Fibroblast of peridontal ligament (primary cell): ENCODE measurements around the gene ZNF451.
A peak's percentile ranks its signal among the peaks of the same experiment; 100 is the strongest.
"Not testable (repeated sequence)": the region's sequence is repeated elsewhere in the genome, so short reads cannot be mapped to it uniquely, and the experiment has no call there.

ENCODE experiments used
- DNase-seq: peaks from one replicate; pipeline ENCODE4 v3.0.0-alpha.2; 2010; ENCODE audit errors: extremely low read depth

ZNF451 gene

DNA sequence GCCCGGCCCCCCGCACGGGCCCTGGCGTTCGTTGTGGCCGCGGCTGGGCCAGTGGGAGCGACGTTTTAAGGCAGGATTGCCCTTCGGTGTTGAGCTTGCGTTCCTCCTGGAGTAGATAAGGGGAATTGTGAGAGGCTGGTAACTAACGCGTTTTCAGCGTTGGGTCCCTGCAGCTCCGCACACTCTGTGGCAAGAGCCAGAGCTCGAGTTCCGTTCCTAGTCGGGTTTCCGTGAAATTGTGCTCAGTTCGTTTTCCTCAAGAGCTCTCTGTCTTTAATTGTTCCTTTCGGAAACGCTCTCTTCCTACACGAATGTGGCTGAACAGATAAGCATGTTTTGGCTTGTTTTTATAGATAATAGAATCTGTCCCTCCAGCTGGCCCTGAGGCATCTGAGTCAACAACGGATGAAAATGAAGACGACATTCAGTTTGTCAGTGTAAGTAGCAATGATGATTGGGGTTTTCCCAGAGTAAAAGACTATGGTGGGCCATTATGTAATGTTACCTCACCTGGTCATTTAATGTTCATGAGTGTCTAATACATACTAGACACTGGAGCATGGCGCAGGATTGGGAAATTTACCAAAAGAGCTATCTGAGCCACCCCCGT is 575 bp downstream of the ZNF451 start:
- DNase-seq, result not testable (repeated sequence)

DNA sequence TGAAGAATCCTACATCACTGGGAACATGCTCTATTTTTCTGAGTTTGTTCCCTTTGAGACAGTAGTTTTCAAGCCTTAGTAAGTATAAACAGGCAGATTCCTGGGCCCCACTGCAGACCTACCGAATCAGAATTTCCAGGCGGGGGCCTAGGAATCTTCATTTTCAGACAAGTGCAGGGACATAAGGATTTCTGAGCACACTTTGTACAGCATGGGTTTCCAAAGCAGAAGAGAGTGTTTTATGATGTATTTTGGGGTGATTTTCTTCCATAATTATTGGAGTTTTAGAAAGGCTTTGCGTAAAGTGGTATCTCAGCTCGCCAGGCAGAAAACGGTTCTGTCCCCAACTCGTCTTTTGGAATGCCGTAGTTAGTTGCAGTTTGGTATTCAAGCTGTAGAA is 1.4 kb downstream of the ZNF451 start:
- not testable (repeated sequence) for DNase-seq

DNA sequence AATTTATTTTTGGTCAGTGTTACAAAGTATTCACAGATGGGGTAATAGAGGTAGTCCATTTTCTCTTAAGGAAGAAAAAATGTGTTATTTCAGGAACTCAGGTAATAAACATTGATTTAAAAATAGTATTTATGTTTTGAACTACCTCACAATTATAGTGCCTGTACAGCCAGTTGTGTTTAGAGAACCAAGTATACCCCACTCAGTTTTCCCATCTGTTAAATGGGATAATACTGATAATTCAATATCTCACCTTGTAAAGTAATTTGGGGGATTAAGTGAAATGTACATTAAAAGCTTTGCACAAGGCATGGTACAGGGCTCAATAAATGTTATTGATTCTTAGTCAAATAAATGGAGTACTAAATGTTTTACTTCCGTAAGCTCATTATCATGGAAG is 4.7 kb downstream of the ZNF451 start:
- DNase-seq, result no peak

DNA sequence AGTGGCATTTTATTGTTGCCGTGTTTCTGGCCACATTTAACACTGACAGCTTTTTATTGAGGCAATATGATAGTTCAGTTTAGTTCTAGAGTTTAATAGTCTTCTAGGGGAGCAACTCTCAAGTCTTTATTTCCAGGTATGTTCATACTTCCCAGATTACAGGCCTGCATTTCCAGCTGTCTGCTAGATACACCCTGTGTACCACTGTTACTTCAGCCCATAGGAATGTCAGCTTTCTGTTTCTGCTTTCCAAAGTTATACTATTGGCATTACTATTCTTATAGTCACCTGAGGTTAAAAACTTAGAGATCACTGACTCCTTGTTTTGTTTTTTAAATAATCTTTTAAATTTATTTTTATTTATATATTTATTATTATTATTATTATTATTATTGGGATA is 7.6 kb downstream of the ZNF451 start:
- DNase-seq, result peak; percentile 21

DNA sequence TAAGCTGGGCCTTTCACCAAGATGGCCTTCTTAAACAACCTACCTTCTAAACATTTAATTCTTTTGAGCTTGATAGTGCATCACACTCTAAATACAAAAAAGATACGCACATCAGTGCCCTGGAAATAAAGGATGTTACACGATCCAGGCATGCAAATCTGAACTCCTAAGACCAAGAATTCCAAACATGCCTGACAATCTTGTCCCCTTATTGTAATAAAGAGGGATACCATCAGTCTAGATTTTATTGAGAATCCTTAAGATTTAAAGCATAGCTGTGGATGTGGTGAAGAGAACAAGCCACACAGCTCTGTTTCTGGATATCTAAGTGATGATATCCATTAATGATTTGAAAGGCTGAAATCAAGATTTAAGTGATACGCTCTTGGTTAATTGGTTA is 13.0 kb downstream of the ZNF451 start:
- no peak for DNase-seq

DNA sequence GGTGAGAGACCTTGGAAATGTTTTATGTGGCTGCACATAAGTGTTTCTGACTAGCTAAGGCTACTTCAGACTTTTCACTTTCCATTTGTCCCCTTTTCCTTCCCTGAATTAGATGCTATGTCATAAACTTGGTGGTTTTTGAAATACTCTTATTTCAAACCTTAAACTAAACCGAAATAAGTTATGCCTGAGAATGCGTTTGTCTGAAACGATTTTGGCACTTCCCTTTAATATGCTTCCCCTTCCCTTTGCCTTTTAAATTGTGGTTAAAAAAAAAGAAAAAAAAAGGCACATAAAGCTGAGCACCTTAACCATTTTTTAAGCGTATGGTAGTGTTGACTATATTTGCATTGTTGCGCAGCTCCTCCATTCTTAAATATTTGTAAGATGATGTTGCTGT is 14.3 kb downstream of the ZNF451 start:
- no peak for DNase-seq

DNA sequence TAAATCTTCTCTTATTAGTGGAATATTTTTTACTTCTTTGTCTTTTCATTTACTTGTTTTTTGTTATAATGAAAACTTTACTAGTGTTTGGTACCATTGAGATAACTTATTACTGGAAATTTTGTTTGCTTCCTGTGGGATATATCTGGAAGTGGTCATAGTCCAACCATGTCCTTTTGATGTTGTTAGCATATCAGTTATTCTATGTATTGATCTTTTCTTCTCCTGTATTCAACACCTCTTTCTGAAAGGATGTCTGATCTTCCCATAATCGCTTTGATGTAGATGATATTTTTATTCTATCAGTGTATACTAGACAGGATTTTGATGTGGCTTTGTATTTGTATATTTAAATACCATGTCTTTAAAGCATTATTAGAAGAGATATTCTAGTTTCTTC is 17.0 kb downstream of the ZNF451 start:
- DNase-seq, result no peak

DNA sequence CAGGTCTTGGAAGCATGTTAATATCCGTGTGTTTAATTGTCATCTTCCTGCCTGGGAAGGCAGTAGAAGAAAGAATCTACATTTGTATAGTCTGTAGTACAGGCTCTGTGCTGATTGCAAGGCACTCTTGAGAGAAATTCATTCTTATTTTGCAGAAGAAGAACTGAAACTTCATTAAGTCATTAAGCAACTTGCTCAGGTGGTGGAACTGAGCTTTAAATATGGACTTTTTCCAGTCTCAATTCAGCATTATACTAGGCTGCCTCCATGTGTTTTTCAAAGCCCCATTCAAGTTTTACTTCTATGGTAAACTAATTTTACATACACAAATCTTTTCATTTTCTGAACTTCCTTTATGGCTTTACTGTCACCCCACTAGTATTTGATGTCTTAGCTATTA is 18.7 kb downstream of the ZNF451 start:
- DNase-seq, result no peak

DNA sequence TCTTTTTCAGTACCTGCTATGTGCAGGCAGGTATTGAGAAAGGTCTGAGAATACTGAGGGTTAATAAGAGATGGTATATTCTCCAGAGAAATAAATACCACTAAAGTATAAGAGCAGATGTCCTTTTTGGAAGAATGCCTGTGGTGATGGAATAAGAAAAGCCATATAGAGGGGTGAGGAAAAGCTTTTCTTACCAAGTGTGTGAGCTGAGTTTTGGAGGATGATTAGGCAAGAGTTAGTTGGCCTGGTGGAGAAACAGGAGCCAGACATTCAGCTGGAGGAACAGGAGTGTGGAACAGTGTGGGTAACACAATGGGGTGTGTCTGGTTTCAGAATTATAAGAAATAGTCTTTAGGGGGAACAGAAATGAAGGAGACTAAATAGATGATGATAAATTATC is 19.9 kb downstream of the ZNF451 start:
- peak; percentile 79 for DNase-seq

DNA sequence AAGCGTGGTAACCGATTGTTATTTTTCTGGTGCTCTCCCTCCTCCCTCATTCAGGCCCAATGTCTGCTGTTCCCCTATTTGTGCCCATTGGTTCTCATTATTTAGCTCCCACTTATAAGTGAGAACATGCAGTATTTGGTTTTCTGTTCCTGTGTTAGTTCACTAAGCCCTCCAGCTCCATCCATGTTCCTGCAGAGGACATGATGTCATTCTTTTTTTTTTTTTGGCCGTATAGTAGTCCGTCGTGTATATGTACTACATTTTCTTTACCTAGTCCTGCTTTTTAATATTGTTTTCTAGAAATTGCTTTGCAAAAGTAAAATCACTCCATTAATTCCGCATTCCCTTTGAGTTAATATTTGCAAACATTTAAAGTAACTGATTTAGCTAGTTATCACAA is 23.1 kb downstream of the ZNF451 start:
- no peak for DNase-seq

DNA sequence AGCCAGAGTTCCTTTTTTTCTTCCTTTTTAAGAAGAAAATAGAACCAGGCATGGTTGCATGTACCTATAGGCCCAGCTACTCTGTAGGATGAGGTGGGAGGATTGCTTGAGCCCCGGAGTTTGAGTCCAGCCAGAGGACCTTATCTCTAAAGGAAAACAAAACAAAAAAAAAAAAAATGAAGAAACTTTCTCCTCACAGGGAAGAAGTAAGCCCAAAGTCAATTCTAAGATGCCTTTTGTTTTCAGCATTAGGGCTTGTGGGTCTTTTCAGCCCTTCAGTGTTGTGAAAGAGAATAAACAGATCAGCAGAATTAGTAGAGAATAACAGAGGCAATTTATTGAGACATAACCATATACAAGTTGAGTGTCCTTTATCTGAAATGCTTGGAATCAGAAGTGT is 26.8 kb downstream of the ZNF451 start:
- DNase-seq, result no peak

DNA sequence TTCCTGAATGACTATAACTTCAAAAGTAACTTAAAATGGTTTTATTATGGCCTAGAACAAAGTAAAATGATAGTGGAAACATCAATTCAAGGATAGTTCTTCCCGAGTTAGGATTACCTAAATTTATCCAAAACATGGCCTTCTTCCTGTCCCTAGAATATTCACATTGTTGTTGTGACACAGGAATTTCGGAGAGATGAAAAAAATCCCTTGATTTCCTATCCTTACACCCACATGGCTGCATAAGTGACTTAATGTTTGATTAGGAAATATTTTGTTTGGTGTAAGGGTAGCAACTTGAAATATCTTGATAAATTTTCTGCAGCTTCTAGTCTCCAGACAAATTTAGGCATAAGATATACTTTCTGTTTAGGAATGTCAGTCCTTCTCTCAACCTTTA is 27.8 kb downstream of the ZNF451 start:
- no peak for DNase-seq

DNA sequence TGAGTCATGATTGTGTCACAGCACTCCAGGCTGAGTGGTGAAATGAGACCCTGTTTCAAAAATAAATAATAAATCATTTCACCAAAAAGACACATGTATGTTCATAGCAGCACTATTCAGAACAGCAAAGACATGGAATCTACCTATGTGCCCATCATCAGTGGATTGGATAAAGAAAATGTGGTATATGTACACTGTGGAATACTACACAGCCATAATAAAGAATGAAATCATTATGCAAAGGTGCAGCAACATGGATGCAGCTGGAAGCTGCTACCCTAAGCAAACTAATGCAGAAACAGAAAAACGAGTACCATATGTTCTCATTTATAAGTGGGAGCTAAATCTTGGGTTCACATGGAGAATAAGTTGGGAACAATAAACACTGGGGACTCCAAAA is 33.1 kb downstream of the ZNF451 start:
- DNase-seq, result no peak

DNA sequence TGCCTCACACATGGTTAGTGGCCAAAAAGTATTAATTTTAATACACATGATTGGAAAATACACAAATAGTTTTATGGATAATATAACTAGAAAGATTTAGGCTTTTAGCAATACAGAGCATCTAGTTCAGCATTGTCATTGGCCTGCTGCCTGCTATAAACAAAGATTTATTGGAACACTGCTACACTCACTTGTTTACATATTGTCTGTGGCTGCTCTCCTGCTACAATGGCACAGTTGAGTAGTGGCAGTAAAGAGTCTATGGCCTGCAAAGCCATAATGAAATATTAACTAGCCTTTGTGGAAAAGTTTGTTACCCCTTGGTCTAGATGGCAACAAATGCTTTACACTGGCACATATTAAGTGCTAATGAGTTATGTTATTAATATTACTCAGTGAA is 37.8 kb downstream of the ZNF451 start:
- no peak for DNase-seq

DNA sequence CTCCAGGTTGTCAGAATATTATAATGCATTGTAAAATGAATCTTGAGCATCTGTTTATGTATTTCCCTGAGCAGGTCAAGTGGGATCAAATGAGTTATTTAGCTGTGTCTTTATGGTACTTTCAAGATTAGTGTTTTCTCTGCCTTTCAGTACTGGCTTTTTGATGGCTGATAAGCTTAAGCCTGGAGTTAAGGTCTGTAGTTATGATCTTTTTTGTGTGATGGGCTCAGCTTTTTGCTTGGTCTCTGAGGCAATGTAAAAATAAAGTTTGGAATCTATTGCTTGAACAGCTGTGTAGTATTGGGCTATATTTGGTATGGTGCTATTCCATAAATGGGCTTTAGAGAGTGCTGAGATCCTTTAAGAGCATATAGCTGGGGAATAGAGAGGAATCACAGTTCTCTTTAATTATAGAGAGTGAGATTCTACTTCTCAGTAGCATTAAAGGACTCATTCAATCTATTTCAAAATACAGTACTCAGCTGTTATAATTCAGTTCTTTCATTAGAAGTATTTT is 40.7 kb downstream of the ZNF451 start:
- DNase-seq, result peak; percentile 48

DNA sequence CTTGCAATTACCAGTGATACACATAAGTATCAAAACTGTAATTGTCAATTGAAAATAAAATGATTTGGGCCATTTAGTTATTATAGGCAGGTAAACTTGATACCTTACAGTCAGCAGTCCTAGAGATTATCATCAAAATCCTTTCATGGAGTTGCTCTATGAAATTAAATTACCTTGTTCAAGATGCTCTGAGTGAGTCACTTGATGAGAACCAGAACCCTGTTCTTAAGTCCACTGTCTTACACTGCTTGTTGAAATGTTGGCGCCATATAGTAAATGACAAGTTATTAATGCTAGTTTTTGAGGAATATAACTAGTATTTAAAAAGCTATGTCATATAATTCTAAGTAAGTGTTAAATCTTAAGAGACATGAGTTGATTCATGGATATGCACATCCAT is 45.0 kb downstream of the ZNF451 start:
- DNase-seq, result no peak

DNA sequence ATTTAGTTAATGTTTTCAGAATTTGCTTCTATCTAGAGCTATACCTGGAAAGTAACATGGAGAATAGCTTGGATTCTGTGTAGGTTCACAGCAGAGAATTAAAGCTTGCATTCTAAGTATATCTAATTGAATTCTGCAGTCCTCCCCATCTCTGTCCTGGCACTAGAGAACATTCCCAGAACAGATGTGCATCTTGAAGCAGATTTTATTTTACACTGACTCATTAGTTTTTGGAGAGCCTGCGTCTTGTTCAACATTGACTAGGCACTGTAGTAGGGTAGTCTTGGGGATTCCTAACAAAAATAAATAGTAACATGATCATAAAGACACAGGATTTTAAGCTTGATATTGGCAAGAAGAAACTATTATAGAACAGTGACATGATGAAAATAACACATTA is 45.9 kb downstream of the ZNF451 start:
- DNase-seq, result peak; percentile 86

DNA sequence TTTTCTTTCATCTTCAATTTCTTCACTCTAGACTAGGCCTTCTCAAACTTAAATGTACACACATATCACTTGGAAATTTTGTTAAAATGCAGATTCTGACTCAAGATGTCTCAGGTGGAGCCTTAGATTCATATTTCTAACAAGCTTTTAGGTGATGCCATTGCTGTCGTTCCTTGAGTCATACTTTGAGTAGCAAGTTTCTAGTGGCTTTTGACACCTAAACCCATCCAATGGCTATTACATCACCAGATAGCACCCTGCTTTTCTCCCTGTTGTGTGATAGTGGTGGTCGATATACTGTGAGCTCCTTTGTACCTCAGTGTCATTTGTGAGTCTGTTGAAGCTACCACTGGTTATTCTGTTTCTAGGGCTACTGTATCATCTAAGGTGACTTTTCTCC is 47.4 kb downstream of the ZNF451 start:
- no peak for DNase-seq

DNA sequence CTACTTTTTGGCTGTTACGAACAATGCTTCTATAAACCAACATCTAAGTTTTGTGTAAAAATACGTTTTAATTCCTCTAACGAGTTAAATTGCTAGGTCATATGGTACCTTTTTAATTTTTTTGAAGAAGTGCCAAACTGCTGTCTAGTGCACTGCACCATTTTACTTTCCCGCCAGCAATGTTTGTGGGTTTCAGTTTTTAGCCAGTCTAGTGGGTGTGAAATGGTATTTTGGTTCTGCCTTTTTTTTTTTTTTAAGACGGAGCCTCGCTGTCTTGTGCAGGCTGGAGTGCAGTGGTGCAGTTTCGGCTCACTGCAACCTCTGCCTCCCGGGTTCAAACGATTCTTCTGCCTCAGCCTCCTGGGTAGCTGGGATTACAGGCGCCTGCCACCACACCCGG is 48.0 kb downstream of the ZNF451 start:
- DNase-seq, result no peak

DNA sequence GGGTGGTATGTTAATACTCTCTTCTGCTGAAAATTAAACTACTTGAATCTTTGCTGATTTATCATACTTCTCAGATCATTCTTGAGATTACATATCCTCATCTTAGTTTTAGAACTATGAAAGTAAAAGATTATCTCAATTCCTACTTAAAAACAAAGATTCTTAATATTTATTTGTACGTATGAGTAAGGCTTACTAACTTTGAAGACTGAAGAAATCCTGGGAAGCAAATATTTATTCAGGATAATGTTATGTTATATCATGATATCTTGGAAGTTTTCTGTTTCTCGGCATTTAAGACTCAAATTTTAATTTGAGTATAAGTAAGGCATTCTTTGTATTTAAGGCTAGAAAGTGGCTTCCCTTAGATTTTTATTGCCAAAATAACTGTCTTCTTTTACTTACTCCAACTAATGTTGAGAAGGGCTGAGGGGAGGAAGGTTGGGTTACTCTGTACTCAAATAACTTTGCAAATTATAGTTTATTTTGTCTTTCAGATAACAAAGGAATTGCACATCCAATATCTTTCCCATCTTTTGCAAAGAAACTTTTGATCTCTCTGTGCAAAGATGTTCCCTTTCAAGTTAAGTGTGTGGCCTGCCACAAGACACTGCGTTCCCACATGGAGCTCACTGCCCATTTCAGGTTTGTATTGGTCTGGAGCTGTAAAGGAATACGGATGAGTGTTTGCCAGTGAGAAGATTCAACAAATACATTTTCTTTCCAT is 51.6 kb downstream of the ZNF451 start:
- DNase-seq, result no peak

DNA sequence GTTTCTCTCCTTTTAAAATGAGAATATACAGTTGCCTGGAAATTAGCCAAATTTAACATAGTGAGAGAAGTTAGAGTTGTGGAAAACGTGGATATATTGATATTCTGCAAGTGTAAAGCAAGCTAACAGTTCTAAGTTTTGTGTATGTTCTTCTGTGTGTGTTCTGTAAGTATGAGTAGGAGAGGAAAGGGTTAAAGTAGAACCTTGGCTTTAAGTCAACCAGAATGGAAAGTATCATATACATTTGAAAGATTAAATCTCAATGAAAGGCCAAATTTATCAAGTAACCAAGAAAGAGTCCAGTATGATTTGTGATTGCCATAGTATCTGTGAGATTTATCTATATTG is 52.2 kb downstream of the ZNF451 start:
- DNase-seq, result no peak

DNA sequence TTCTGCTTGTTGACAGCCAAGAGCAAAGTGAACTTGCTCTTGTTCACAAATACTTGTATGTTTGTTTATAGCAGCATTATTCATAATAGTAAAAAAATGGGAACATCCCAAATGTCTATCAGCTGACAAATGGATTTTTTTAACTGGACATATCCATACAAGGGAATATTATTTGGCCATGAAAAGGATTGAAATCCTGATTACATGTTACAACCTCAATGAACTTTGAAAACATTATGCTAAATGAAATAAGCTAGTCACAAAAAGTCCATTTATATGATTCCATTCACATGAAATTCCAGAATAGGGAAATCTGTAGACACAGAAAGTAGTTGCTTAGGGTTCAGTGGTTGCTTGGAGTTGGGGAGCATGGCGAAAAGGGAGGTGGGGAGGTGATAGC is 53.7 kb downstream of the ZNF451 start:
- no peak for DNase-seq

DNA sequence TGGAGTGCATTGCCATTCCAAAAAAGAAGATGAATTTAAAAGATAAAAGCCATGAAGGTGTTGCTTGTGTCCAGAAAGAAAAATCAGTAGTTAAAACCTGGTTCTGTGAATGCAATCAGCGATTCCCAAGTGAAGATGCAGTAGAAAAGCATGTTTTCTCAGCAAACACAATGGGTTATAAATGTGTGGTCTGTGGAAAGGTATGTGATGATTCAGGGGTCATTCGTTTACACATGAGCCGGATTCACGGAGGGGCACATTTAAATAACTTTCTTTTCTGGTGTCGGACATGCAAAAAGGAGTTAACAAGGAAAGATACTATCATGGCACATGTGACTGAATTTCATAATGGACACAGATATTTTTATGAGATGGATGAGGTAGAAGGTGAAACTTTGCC is 57.4 kb downstream of the ZNF451 start:
- DNase-seq, result no peak
